Peyer's patch (tissue), 4 donors: ENCODE results near the gene EFNA5. TPM values are rescaled to one million over a fixed set of nuclear protein-coding genes. Genes with fewer than 3 reads are reported as not detected.

Experiments used
- DNase-seq, 3 donors: peaks; one replicate each; pipeline ENCODE4 v3.0.0-alpha.2; 2017 to 2019
- H3K27ac ChIP-seq, 4 donors: fragments of 200-600 bp; sonication (generic); one replicate each; pipeline ENCODE4 v1.5.1; 2016 to 2019
- H3K27me3 ChIP-seq, 2 donors: fragments of 200-600 bp; sonication (generic); one replicate each; pipeline ENCODE4 v1.5.1; 2019
- H3K36me3 ChIP-seq, 3 donors: fragments of 200-600 bp; sonication (generic); one replicate each; pipeline ENCODE4 v1.5.1; 2016 to 2019
- H3K4me1 ChIP-seq, 4 donors: fragments of 200-600 bp; sonication (generic); one replicate each; pipeline ENCODE4 v1.5.1; 2016 to 2019
- H3K4me3 ChIP-seq, 4 donors: fragments of 200-600 bp; sonication (generic); 1 replicate in 3 of 4; 2 replicates in 1 of 4; pipeline ENCODE4 v1.5.1; 2016 to 2019; ENCODE audit warnings: mild to moderate bottlenecking in 1 of 4
- H3K9me3 ChIP-seq, 4 donors: fragments of 200-600 bp; sonication (generic); one replicate each; pipeline ENCODE4 v1.5.1; 2016 to 2019; ENCODE audit warnings: mild to moderate bottlenecking in 1 of 4
- POLR2A ChIP-seq, 2 donors: fragments of 450-650 bp; IDR thresholded peaks; one replicate each; pipeline ENCODE4 v1.5.1; 2017; ENCODE audit warnings: antibody characterized with exemption in 2 of 2, mild to moderate bottlenecking in 2 of 2, moderate library complexity in 2 of 2
- total RNA-seq, 4 donors: library from RNA; depleted of rRNA; stranded (reverse); fragments of >200 nt; gene quantifications; one replicate each; pipeline ENCODE4 v1.1.0, GENCODE V29; 2016
- TF ChIP-seq, protein P1 (sequence below), 6 experiments: fragments of 450-650 bp in 4 of 6; fragments of 200-600 bp in 2 of 6; sonication (generic) in 1 of 6; IDR thresholded peaks; one replicate each; pipeline ENCODE4 v1.5.1; 2017 to 2019; ENCODE audit warnings: antibody characterized with exemption in 6 of 6, mild to moderate bottlenecking in 3 of 6, moderate library complexity in 1 of 6

Gene EFNA5
- total RNA-seq, 4 donors from 2014 or later: 1.1 to 27.5 (median 1.1) TPM; not detected in 1

DNA sequence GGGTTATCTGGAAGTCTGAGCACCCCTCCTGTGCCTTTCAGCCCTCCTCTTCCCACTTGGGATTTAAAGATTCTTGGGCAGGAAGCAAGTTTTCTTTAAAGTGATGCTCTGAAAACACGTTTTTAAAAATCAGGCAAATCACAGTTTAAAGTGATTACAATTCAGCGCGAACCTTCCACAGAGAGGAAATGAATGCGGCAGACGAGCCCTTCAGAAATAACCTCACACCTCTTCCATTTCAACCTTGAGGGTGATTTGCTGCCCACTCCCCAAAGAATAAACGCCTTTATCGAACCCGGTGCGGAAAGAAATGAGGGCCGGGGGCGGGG is 2.3 kb upstream of the EFNA5 start:
- TF ChIP-seq, protein P1, sequence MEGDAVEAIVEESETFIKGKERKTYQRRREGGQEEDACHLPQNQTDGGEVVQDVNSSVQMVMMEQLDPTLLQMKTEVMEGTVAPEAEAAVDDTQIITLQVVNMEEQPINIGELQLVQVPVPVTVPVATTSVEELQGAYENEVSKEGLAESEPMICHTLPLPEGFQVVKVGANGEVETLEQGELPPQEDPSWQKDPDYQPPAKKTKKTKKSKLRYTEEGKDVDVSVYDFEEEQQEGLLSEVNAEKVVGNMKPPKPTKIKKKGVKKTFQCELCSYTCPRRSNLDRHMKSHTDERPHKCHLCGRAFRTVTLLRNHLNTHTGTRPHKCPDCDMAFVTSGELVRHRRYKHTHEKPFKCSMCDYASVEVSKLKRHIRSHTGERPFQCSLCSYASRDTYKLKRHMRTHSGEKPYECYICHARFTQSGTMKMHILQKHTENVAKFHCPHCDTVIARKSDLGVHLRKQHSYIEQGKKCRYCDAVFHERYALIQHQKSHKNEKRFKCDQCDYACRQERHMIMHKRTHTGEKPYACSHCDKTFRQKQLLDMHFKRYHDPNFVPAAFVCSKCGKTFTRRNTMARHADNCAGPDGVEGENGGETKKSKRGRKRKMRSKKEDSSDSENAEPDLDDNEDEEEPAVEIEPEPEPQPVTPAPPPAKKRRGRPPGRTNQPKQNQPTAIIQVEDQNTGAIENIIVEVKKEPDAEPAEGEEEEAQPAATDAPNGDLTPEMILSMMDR (IDR thresholded peaks at IDR 0.05): no peak
- no peak for TF ChIP-seq POLR2A (IDR thresholded peaks at IDR 0.05)
- Histone ChIP-seq H3K4me1 (peaks cover 0 to 42% (median 7%) of the 10 kb centered on the region in 4 donors), H3K4me3 (peak overlapping the region; percentile 35 to 58 (median 52)), H3K27me3 (no peaks in the 10 kb centered on the region), H3K36me3 (no peaks in the 10 kb centered on the region), H3K27ac (peak overlapping the region in 3 of 4 donors; percentile 9 to 68 (median 33)), H3K9me3 (no peaks in the 10 kb centered on the region)
- DNase-seq: no peak

DNA sequence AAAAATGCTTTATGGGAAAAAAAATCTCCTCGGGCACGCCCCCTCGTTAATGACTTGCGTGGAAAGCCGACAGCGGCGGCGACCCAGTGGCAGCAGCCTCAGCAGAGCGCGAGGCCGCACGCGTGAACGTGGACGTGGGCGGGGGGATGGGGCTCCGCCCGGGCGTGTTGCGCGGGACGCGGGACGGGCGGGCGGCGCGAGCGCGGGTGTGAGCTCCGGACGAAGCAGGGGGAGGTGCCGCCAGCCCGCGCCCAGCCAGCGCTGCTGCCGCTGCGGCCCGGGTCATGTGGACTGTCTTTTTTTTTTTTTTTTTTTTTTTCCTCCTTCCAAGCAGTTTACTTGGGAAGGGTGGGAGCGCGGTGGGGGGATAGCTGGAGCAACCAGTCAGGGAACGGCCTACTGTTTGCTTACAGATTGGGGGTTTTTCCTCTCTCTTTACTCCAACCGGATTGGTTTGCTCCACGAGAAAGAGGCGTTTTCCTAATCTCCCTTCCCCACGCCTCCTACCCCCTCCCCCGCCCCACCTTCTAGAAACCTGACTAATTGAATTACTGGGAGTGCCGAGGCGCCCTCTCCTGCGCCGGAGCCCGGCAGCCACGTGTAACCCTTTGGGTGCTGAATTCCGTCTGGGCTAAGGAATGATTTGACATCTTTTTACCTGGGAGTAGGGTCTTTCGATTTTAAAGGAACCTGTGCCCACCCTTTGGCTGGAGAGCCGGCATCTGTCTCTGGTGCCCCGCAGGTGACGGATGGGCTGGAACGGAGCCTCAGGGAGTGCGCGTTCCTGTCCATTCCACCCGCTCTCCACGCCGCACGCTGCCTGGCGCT is 1.7 kb upstream of the EFNA5 start:
- Histone ChIP-seq H3K27me3 (no peaks in the 10 kb centered on the region), H3K4me3 (peak overlapping the region; percentile 35 to 58 (median 52)), H3K36me3 (no peaks in the 10 kb centered on the region), H3K9me3 (no peaks in the 10 kb centered on the region), H3K27ac (peak overlapping the region in 3 of 4 donors; percentile 9 to 68 (median 33)), H3K4me1 (peaks cover 0 to 42% (median 7%) of the 10 kb centered on the region in 4 donors)
- DNase-seq: peak in 2 of 3 donors; percentile 63 to 65
- TF ChIP-seq POLR2A (IDR thresholded peaks at IDR 0.05): no peak
- TF ChIP-seq, protein P1 (IDR thresholded peaks at IDR 0.05): no peak

GRCh38 chr5:107671742-107672210 is 1.0 kb upstream of the EFNA5 start:
- Histone ChIP-seq H3K4me1 (peaks cover 0 to 42% (median 7%) of the 10 kb centered on the region in 4 donors), H3K27ac (peak overlapping the region in 1 of 4 donors; percentile 68), H3K36me3 (no peaks in the 10 kb centered on the region), H3K27me3 (no peaks in the 10 kb centered on the region), H3K4me3 (peak overlapping the region; percentile 35 to 58 (median 52)), H3K9me3 (no peaks in the 10 kb centered on the region)
- DNase-seq: no peak
- TF ChIP-seq, protein P1 (IDR thresholded peaks at IDR 0.05): no peak
- TF ChIP-seq POLR2A (IDR thresholded peaks at IDR 0.05): no peak

GRCh38 chr5:107670087-107670931 is 428 bp downstream of the EFNA5 start:
- no peak for TF ChIP-seq POLR2A (IDR thresholded peaks at IDR 0.05)
- TF ChIP-seq, protein P1 (IDR thresholded peaks at IDR 0.05): no peak
- Histone ChIP-seq H3K9me3 (no peaks in the 10 kb centered on the region), H3K4me3 (peak overlapping the region; percentile 35 to 58 (median 52)), H3K4me1 (peaks cover 0 to 42% (median 7%) of the 10 kb centered on the region in 4 donors), H3K27me3 (no peaks in the 10 kb centered on the region), H3K27ac (peak overlapping the region in 2 of 4 donors; percentile 49 to 68), H3K36me3 (no peaks in the 10 kb centered on the region)
- peak in 1 of 3 donors; percentile 50 for DNase-seq
